Measurements from ENCODE around the gene C20orf204. TPM values are rescaled to one million over a fixed set of nuclear protein-coding genes. Genes with fewer than 3 reads are reported as not detected.

C20orf204 gene
- total and polyA plus RNA-seq, 2 of the 8 experiments (the other 6 are each of a cell fraction or from before 2014, with no cell fraction given): 0.39 to 0.52 TPM

GRCh38 chr20:64071341-64072332, 35.7 kb downstream of the C20orf204 start:
- no peak for DNase-seq (ENCODE audit: low read depth in 1 of 2, low spot score in 2 of 2)
- Histone ChIP-seq H3K56ac (replicated peaks; ENCODE audit: insufficient read length, low read depth, low read length) (no peak overlapping the region), H3K27me3 (replicated peaks in 1 of 4; ENCODE audit: control insufficient read depth in 3 of 4, extremely low read depth in 1 of 4, insufficient read depth in 3 of 4, low read length in 3 of 4) (no peaks in the 10 kb centered on the region), H2BK12ac (ENCODE audit: low read depth, low read length) (no peak overlapping the region), H3K4me3 (ENCODE audit: extremely low read depth in 1 of 4, insufficient read depth in 2 of 4, low read depth in 3 of 4, low read length in 4 of 4) (no peak overlapping the region), H3K18ac (ENCODE audit: extremely low read depth, low read length) (no peak overlapping the region), H3K9me3 (ENCODE audit: insufficient read depth in 2 of 2, low read depth in 1 of 2, low read length in 1 of 2) (no peaks in the 10 kb centered on the region), H4K8ac (ENCODE audit: extremely low read depth, insufficient read depth, low read length) (peak overlapping the region; percentile 38; the same call in 1 of the 2 replicates), H3K23me2 (ENCODE audit: low read depth, low read length) (no peaks in the 10 kb centered on the region), H3K14ac (ENCODE audit: insufficient read length) (no peak overlapping the region), H3K36me3 (ENCODE audit: control insufficient read depth in 2 of 4, insufficient read depth in 4 of 4, low read length in 3 of 4) (peaks cover 0 to 8% (median 3%) of the 10 kb centered on the region in 4 experiments; a peak in 3 of 8 replicates), H3K79me2 (ENCODE audit: control insufficient read depth in 1 of 2, insufficient read depth in 2 of 2, low read length in 2 of 2) (no peaks in the 10 kb centered on the region), H4K5ac (ENCODE audit: insufficient read length, low read depth, low read length) (no peak overlapping the region), H3K27ac (ENCODE audit: low read depth, low read length) (no peak overlapping the region; the same call in 1 of the 2 replicates), H2BK5ac (ENCODE audit: low read depth, low read length) (no peak overlapping the region), H2BK15ac (ENCODE audit: low read length) (no peak overlapping the region), H2AK5ac (ENCODE audit: low read depth, low read length) (no peak overlapping the region), H4K20me1 (replicated peaks in 1 of 2; ENCODE audit: control insufficient read depth in 1 of 2, insufficient read depth in 2 of 2, low read length in 2 of 2) (peaks cover 0 to 8% of the 10 kb centered on the region in 2 experiments), H3K79me1 (ENCODE audit: low read depth, low read length) (0 out of 2 replicates have a peak, but pooled peaks cover 3% of the 10 kb centered on the region), H2AFZ (ENCODE audit: low read length) (no peak overlapping the region), H3K4ac (replicated peaks; ENCODE audit: insufficient read length, low read depth, low read length) (no peak overlapping the region), H2BK20ac (ENCODE audit: low read length) (no peak overlapping the region), H3K9ac (replicated peaks in 1 of 4; ENCODE audit: extremely low read depth in 1 of 4, low read depth in 3 of 4, low read length in 3 of 4) (no peak overlapping the region), H3K4me2 (ENCODE audit: insufficient read depth in 1 of 2, low read depth in 2 of 2, low read length in 2 of 2) (no peak overlapping the region), H4K91ac (replicated peaks; ENCODE audit: insufficient read length, low read length) (no peak overlapping the region), H3K23ac (ENCODE audit: insufficient read length) (no peak overlapping the region), H2BK120ac (replicated peaks; ENCODE audit: low read depth, low read length) (no peak overlapping the region), H3K4me1 (replicated peaks in 1 of 4; ENCODE audit: control insufficient read depth in 3 of 4, insufficient read depth in 4 of 4, low read length in 3 of 4) (peaks cover 0 to 9% (median under 1%) of the 10 kb centered on the region in 4 experiments; a peak in 3 of 7 replicates)
- no peak for TF ChIP-seq KDM4A (IDR thresholded peaks at IDR 0.05; ENCODE audit: low read depth, low read length, severe bottlenecking)
- ChIA-PET CTCF (ENCODE audit: partially characterized antibody) (interaction anchor here (0.6 to 1.6 kb wide), 12 partner anchors 9 to 533 kb away, joined by 3 to 7 read pairs (median 4); partner anchors contain the start of gene TCEA2), POLR2A (ENCODE audit: partially characterized antibody) (interaction anchor here (0.7 to 2.0 kb wide), 5 partner anchors 9 to 36 kb away, joined by 3 to 5 read pairs (median 4); partner anchors contain the start of genes C20orf204 and TCEA2)
- 88% methylated on average over 24 of the region's 30 CpGs; no CpG with 5 or more reads in 1 of the 2 experiments for WGBS, 2 experiments (ENCODE audit: extremely low coverage in 1 of 2, insufficient coverage in 1 of 2, insufficient read length in 1 of 2, insufficient replicate concordance in 2 of 2, low coverage in 1 of 2, low lambda C conversion rate in 2 of 2, missing lambda C conversion rate in 1 of 2)
- FAIRE-seq: no peak
